Activated CD8-positive, alpha-beta T cell treated with anti-CD3 and anti-CD28 coated beads for 36 hours (primary cell): Measurements from ENCODE around the gene ALDH8A1. TPM values are rescaled to one million over a fixed set of nuclear protein-coding genes. Genes with fewer than 3 reads are reported as not detected.

Experiments used
- ATAC-seq: fragments of 200-7000 bp; cut with Tn5 transposase; one replicate; pipeline ENCODE4 v1.10.0; 2021; ENCODE audit warnings: mild to moderate bottlenecking, moderate library complexity
- CTCF ChIA-PET: fragments of 350-600 bp; sonication (Branson Sonifier 250); formaldehyde crosslinking; loops from one replicate; lab custom pipeline; 2021; ENCODE audit warnings: antibody characterized with exemption; lab: Charles Lee
- POLR2A ChIA-PET: fragments of 350-600 bp; sonication (Branson Sonifier 250); formaldehyde crosslinking; loops from one replicate; lab custom pipeline; 2021; ENCODE audit warnings: antibody characterized with exemption; lab: Charles Lee
- DNase-seq: peaks from one replicate; pipeline ENCODE4 v3.0.0-alpha.2; 2020
- H3K27ac Mint-ChIP-seq: one replicate; pipeline ENCODE4 v1.8.0; 2021; ENCODE audit warnings: mild to moderate bottlenecking, mixed read lengths
- H3K27me3 Mint-ChIP-seq: one replicate; pipeline ENCODE4 v1.8.0; 2021; ENCODE audit warnings: mixed read lengths
- H3K36me3 Mint-ChIP-seq: one replicate; pipeline ENCODE4 v1.8.0; 2021; ENCODE audit warnings: low read depth, mixed read lengths
- H3K4me1 Mint-ChIP-seq: one replicate; pipeline ENCODE4 v1.8.0; 2021; ENCODE audit warnings: low read depth, mixed read lengths
- H3K4me3 Mint-ChIP-seq: one replicate; pipeline ENCODE4 v1.8.0; 2021; ENCODE audit warnings: mild to moderate bottlenecking, moderate library complexity, mixed read lengths
- H3K9me3 Mint-ChIP-seq: one replicate; pipeline ENCODE4 v1.8.0; 2021; ENCODE audit warnings: mixed read lengths
- CTCF ChIP-seq: fragments of 200-600 bp; IDR thresholded peaks from one replicate; pipeline ENCODE4 v1.8.0; 2022; ENCODE audit warnings: antibody characterized with exemption, mild to moderate bottlenecking
- intact Hi-C: fragments of 100-400 bp; cut with micrococcal nuclease; formaldehyde crosslinking; loops from one replicate; pipeline ENCODE4 v1.10.0; 2022
- microRNA-seq: library from miRNA; unstranded; fragments of <30 nt; microRNA quantifications from one replicate; pipeline ENCODE4 v1.2.0, GENCODE V29; 2022; ENCODE audit warnings: borderline microRNAs expressed, borderline replicate concordance
- total RNA-seq, 2 experiments: library from RNA; stranded (reverse); gene quantifications; one replicate each; pipeline ENCODE4 v1.2.3, GENCODE V29; 2021

Gene ALDH8A1
- total RNA-seq, 2 experiments from 2014 or later: 1.2 to 1.6 TPM

- no peaks in the 10 kb centered on the region for H3K27me3 Mint-ChIP-seq
- no peak overlapping the region for H3K27ac Mint-ChIP-seq
- ATAC-seq: peak; percentile 47
- no peak overlapping the region for H3K4me3 Mint-ChIP-seq
- CTCF ChIA-PET: interaction anchor here (0.7 to 1.0 kb wide), 2 partner anchors 9 to 447 kb away, joined by 3 read pairs; no protein-coding TSS in a partner anchor
- no peak for TF ChIP-seq CTCF
- intact Hi-C loops: no loop called here
- H3K36me3 Mint-ChIP-seq: no peaks in the 10 kb centered on the region
- peaks cover 17% of the 10 kb centered on the region for H3K4me1 Mint-ChIP-seq
- peaks cover 10% of the 10 kb centered on the region for H3K9me3 Mint-ChIP-seq
- DNase-seq: peak; percentile 35
- POLR2A ChIA-PET: no interaction called here
Measured at GRCh38 chr6:134873500-134874388, 76.2 kb downstream of the ALDH8A1 start.

- Mint-ChIP-seq H3K27me3 (no peaks in the 10 kb centered on the region), H3K4me1 (peaks cover 17% of the 10 kb centered on the region), H3K9me3 (peaks cover 10% of the 10 kb centered on the region), H3K27ac (no peak overlapping the region), H3K4me3 (no peak overlapping the region), H3K36me3 (no peaks in the 10 kb centered on the region)
- TF ChIP-seq CTCF: no peak
- DNase-seq (no peak), ATAC-seq (no peak)
- intact Hi-C loops: no loop called here
- POLR2A ChIA-PET: interaction anchor here (0.6 to 0.7 kb wide), 3 partner anchors 118 to 1266 kb away, joined by 3 to 4 read pairs (median 3); no protein-coding TSS in a partner anchor
- CTCF ChIA-PET: no interaction called here
Measured at GRCh38 chr6:134870677-134871498, 79.0 kb downstream of the ALDH8A1 start.

- Mint-ChIP-seq H3K27ac (no peak overlapping the region), H3K4me1 (peaks cover 13% of the 10 kb centered on the region), H3K27me3 (no peaks in the 10 kb centered on the region), H3K9me3 (peaks cover 2% of the 10 kb centered on the region), H3K36me3 (no peaks in the 10 kb centered on the region), H3K4me3 (no peak overlapping the region)
- CTCF ChIA-PET: interaction anchor here (1.5 kb wide), 1 partner anchor 45 kb away, joined by 3 read pairs; no protein-coding TSS in a partner anchor
- intact Hi-C loops: no loop called here
- ATAC-seq (no peak), DNase-seq (no peak)
- TF ChIP-seq CTCF: no peak
- POLR2A ChIA-PET: no interaction called here
Measured at GRCh38 chr6:134868812-134869211, 81.1 kb downstream of the ALDH8A1 start.

Small RNA genes lying within 50 kb of the gene (microRNA-seq; reads per million reads assigned to microRNA genes)
- gene MIR3662: 9.4 reads per million, percentile 33 among the genes with 10 or more reads in this experiment

Other genes with a start within 250 kb of the ALDH8A1 start
- 100 to 1,000 TPM; 146 to 147 TPM for gene HBS1L, start 104.7 kb upstream of the ALDH8A1 start, total RNA-seq
- gene MYB, start 231.2 kb upstream of the ALDH8A1 start, total RNA-seq: 10 to 100 TPM; 50.9 to 53.6 TPM